NB4 (cell line): ENCODE results near the gene CCDC177.

Source experiments
- MAX ChIP-seq: IDR thresholded peaks from 2 replicates; pipeline ENCODE4 v1.6.1; 2011; ENCODE audit warnings: low read depth, low read length
- TF ChIP-seq, protein P1 (sequence below): IDR thresholded peaks from one replicate; pipeline ENCODE4 v1.5.1; 2012; ENCODE audit warnings: low read depth, low read length

DNA sequence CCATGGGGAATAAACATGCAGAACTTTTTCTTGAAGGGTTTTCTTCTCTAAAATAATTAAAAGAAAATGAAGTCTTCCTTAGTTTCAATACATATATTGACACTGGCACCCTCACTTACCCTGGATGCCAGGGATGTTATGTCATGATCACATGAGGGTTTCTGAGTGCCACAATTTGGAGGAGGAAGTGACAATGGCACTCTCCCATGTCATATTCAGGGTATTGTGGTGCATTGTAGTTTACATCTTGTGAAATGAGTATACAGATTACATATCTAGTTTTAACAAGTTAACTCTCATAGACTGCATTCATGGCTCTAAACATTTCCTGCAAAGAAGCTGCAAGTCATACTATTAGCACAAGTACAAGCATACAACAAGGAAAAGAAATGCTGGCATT lies 37.7 kb downstream of the CCDC177 start:
- no peak for TF ChIP-seq MAX
- TF ChIP-seq, protein P1, sequence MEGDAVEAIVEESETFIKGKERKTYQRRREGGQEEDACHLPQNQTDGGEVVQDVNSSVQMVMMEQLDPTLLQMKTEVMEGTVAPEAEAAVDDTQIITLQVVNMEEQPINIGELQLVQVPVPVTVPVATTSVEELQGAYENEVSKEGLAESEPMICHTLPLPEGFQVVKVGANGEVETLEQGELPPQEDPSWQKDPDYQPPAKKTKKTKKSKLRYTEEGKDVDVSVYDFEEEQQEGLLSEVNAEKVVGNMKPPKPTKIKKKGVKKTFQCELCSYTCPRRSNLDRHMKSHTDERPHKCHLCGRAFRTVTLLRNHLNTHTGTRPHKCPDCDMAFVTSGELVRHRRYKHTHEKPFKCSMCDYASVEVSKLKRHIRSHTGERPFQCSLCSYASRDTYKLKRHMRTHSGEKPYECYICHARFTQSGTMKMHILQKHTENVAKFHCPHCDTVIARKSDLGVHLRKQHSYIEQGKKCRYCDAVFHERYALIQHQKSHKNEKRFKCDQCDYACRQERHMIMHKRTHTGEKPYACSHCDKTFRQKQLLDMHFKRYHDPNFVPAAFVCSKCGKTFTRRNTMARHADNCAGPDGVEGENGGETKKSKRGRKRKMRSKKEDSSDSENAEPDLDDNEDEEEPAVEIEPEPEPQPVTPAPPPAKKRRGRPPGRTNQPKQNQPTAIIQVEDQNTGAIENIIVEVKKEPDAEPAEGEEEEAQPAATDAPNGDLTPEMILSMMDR: no peak
